Keratinocyte (primary cell): ENCODE data around the gene KMT2A.

Experiments used
- CTCF ChIP-seq, 3 experiments: IDR thresholded peaks in 1 of 3; conservative IDR thresholded peaks in 1 of 3; optimal IDR thresholded peaks in 1 of 3; 2 replicates in 2 of 3; 3 replicates in 1 of 3; pipeline versions ENCODE3 to v1.5.1; 2011; ENCODE audit warnings: low read length in 3 of 3, mild to moderate bottlenecking in 3 of 3, moderate library complexity in 2 of 3, control low read depth in 1 of 3, inconsistent platforms in 1 of 3; ENCODE audit not compliant: insufficient read depth in 2 of 3; ENCODE audit errors: extremely low read depth in 1 of 3
- EZH2 ChIP-seq: IDR thresholded peaks from one replicate; pipeline ENCODE4 v1.6.1; 2012; ENCODE audit warnings: inconsistent platforms, mild to moderate bottlenecking, low read length, moderate library complexity

DNA sequence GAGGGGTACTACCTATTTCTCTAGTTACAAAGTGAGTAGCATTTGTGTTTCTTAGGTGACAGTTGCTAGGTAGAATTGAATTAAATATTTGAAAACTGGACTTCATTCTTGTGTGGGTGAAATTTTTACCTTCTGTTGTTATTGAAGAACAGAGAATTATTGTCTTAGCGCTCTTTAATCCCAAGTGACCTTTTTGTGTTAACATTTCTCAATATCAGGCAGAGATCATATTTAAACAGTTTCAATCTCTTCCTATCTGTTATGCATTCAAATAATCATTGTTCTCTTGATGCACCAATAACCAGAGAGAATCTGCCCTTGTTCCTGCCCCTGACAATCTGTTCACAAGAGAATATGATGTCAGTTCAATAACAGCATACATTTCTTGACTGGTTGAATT, 14.2 kb downstream of the KMT2A start:
- no peak for TF ChIP-seq EZH2
- no peak for TF ChIP-seq CTCF (optimal IDR thresholded peaks at IDR 0.05 in 1 of 3, IDR thresholded peaks at IDR 0.05 in 1 of 3, conservative IDR thresholded peaks at IDR 0.05 in 1 of 3; ENCODE audit: extremely low read depth in 1 of 3, insufficient read depth in 2 of 3, low read length in 3 of 3)
